BJ (cell line): ENCODE measurements around the gene WAC. TPM values are rescaled to one million over a fixed set of nuclear protein-coding genes. Genes with fewer than 3 reads are reported as not detected.

Experiments used
- CTCF ChIA-PET: fragments of 350-600 bp; formaldehyde crosslinking; extraction: SDS; loops from one replicate; lab custom pipeline; 2021; ENCODE audit warnings: antibody characterized with exemption, inconsistent platforms; lab: Yijun Ruan, JAX
- POLR2A ChIA-PET: fragments of 300-600 bp; sonication (Branson Sonifier 250); formaldehyde crosslinking; extraction: SDS; loops from one replicate; lab custom pipeline; 2021; ENCODE audit warnings: antibody characterized with exemption; lab: Charles Lee
- DNase-seq: peaks from one replicate; pipeline ENCODE4 v3.0.0-alpha.2; 2011; ENCODE audit warnings: low read depth
- H3K27me3 ChIP-seq: 2 replicates; pipeline ENCODE4 v1.6.0; 2011; ENCODE audit warnings: low read length; ENCODE audit not compliant: control insufficient read depth, insufficient read depth
- H3K36me3 ChIP-seq: 2 replicates; pipeline ENCODE4 v1.5.1; 2011; ENCODE audit warnings: low read length; ENCODE audit not compliant: control insufficient read depth, insufficient read depth
- H3K4me3 ChIP-seq: 2 replicates; pipeline ENCODE4 v1.5.1; 2011; ENCODE audit warnings: low read depth, mild to moderate bottlenecking, control low read depth, low read length
- CTCF ChIP-seq: IDR thresholded peaks from 2 replicates; pipeline ENCODE4 v1.5.1; 2011; ENCODE audit warnings: low read depth, mild to moderate bottlenecking, control low read depth, inconsistent platforms, low read length, moderate library complexity; ENCODE audit not compliant: insufficient read depth
- polyA plus RNA-seq: library from polyadenylated mRNA; depleted of rRNA; stranded (reverse); fragments of >200 nt; gene quantifications from 2 replicates; pipeline ENCODE4 v1.2.3, GENCODE V29; 2011

Gene WAC
- polyA plus RNA-seq, 1 experiment: 47.7 TPM

- peaks cover 3% of the 10 kb centered on the region for H3K36me3 ChIP-seq
- DNase-seq: no peak
- ChIA-PET CTCF (interaction anchor here (0.6 kb wide), 1 partner anchor 10 kb away, joined by 3 read pairs; no protein-coding TSS in a partner anchor), POLR2A (no interaction called here)
- no peak overlapping the region for H3K4me3 ChIP-seq
- H3K27me3 ChIP-seq: no peaks in the 10 kb centered on the region
- no peak for TF ChIP-seq CTCF
These were observed 52.2 kb downstream of the WAC start for GRCh38 chr10:28585076-28585475.

GRCh38 chr10:28586176-28586575 is 53.3 kb downstream of the WAC start:
- Histone ChIP-seq H3K27me3 (no peaks in the 10 kb centered on the region), H3K36me3 (peaks cover 3% of the 10 kb centered on the region), H3K4me3 (no peak overlapping the region)
- no peak for TF ChIP-seq CTCF
- ChIA-PET CTCF (interaction anchor here (0.7 kb wide), 1 partner anchor 15 kb away, joined by 3 read pairs; no protein-coding TSS in a partner anchor), POLR2A (no interaction called here)
- no peak for DNase-seq

DNA sequence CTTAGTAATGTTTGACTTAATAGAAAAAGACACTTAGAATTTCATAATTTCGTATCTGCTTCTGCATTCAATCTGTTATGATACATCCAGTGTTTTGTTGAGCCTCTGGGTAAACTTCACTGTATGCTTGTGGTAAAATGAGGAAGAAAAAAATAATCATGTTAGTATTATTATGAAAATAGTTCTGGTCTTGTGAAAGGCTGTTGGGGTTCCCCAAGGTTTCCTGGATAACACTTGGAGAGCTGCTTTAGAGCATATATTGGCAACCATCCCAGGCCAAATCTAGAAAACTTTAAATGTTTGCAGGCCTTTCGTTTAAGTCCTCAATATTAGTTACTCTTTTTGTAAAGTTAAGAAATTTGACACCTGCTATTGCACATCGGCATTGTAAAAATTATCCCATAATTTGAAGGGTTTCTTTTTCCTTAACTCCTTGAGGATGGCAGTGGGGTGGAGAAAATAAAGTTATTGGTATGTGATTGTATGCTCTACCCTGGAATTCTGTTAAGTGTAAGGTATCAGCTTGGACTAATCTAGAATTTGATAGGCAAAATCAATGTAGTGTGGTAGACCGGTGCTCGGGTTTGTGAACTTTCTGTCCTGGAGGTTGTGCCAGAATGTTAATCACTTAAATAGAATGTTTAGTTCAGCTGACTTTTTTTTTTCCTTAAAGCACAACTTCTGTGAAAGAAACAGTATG is 54.5 kb downstream of the WAC start:
- H3K27me3 ChIP-seq: no peaks in the 10 kb centered on the region
- no peak for DNase-seq
- no peak for TF ChIP-seq CTCF
- peaks cover 5% of the 10 kb centered on the region for H3K36me3 ChIP-seq
- H3K4me3 ChIP-seq: no peak overlapping the region
- POLR2A ChIA-PET: interaction anchor here (0.5 kb wide), 1 partner anchor 8 kb away, joined by 3 read pairs; no protein-coding TSS in a partner anchor
- CTCF ChIA-PET: interaction anchor here (0.6 to 1.2 kb wide), 3 partner anchors 11 to 750 kb away, joined by 3 read pairs; no protein-coding TSS in a partner anchor

- ChIA-PET POLR2A (interaction anchor here (0.5 kb wide), 1 partner anchor 9 kb away, joined by 3 read pairs; no protein-coding TSS in a partner anchor), CTCF (interaction anchor here (0.6 to 1.2 kb wide), 3 partner anchors 11 to 750 kb away, joined by 3 read pairs; no protein-coding TSS in a partner anchor)
- Histone ChIP-seq H3K27me3 (no peaks in the 10 kb centered on the region), H3K4me3 (no peak overlapping the region), H3K36me3 (peaks cover 5% of the 10 kb centered on the region)
- DNase-seq: no peak
- TF ChIP-seq CTCF: 0 out of 2 replicates have a peak, but pooled peaks have one; percentile 17
These were observed 55.0 kb downstream of the WAC start for GRCh38 chr10:28587970-28588290.

- no peak for TF ChIP-seq CTCF
- ChIA-PET CTCF (no interaction called here), POLR2A (no interaction called here)
- Histone ChIP-seq H3K27me3 (no peaks in the 10 kb centered on the region), H3K36me3 (peaks cover 4% of the 10 kb centered on the region), H3K4me3 (no peak overlapping the region)
- DNase-seq: peak; percentile 30
These were observed 60.0 kb downstream of the WAC start for GRCh38 chr10:28592953-28593352.
